HG03558 (cell line): ENCODE data around the gene WHRN.

Experiments
- ATAC-seq: cut with Tn5 transposase; IDR thresholded peaks from one replicate; pipeline ENCODE4 v1.9.1; 2021; ENCODE audit warnings: moderate number of reproducible peaks; ENCODE audit not compliant: unreplicated experiment; ENCODE audit errors: extremely low read depth

WHRN gene

GRCh38 chr9:114405294-114406034 is 99.8 kb downstream of the WHRN start:
- ATAC-seq: no peak

DNA sequence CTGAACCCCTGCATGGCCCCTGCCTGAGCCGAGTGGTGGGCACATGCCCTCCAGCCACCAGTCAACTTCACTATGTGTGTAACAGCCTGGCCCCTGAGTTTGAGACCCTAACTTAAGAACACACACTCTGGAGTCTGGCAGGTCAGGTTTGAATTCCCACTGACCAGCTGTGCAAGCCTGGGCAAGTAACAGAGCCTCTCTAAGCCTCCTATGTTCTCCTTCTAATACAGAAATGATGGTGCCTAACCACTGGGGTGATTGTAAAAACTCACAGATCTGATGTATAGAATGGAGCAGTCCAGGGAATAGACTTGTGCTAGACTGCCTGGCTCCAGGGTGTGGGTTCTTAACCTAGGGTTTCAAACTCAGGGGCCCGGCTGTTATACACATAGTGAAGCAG is 100.7 kb downstream of the WHRN start:
- ATAC-seq: no peak

DNA sequence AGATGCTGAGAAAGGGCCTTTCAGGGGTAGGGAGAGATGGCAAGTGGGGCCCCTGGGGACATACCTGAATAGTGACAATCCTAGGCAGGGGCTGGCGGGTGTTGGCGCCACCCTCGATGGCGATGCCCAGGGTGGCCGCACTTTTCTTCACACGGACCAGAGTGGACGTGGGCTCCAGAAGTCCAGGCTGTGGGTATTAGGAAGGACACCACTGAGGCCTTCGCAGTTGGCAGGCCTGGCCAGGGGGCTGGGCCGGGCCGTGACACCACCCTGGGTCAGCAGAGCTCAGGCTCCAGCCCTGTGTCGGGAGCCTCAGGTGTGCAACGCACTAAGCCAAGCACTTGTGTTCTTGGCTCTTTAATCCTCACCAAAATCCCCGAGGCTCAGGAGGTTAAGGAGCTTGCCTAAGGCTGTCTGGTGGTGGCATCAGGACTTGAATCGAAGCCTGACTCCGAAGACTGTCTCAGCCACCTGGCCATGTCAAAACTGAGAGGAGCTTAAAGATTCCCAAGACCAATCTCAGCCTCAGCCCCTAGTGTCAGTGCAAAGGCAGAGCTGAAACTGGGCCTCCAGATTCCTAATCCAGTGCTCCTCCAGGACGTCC is 102.0 kb downstream of the WHRN start:
- no peak for ATAC-seq

GRCh38 chr9:114401344-114401743 is 103.9 kb downstream of the WHRN start:
- no peak for ATAC-seq

- ATAC-seq: no peak
Observed at GRCh38 chr9:114400772-114401171, 104.5 kb downstream of the WHRN start.

DNA sequence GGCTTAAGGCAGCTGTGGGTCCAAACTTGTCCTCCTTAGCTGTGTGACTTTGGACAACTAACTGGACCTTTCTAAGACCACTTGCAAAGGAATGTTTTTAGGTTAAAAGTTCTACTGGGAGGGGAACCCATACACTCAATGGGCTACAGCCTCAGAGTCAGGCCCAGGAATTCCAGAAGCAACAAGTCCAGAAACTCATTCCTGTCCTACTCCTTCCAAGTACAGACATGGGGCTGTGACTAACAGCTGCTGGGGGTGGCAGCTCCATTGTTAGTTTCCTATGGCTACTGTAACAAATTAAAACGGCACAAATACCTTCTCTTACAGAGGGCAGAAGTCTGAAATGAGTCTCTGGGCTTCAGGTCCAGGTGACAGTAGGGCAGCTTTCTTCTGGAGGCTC is 105.1 kb downstream of the WHRN start:
- no peak for ATAC-seq

DNA sequence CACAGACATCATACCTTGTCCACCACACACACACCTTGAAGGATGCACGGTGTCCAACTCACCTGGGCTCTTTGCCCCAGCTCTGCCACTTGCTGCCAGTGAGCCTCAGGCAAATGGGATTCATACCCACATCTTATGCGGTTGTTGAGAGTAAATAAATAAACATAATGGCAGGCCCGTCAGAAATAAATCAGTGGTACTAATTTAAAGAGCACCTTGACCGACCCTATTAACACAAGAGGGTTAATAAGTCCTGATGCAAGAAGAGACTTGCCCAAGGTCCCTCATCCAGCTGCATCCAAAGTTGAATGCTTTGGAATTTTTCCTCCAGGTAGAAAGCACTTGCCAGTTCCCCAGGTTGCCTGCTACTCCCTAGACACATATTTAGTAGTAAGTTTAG is 105.9 kb downstream of the WHRN start:
- ATAC-seq: no peak

DNA sequence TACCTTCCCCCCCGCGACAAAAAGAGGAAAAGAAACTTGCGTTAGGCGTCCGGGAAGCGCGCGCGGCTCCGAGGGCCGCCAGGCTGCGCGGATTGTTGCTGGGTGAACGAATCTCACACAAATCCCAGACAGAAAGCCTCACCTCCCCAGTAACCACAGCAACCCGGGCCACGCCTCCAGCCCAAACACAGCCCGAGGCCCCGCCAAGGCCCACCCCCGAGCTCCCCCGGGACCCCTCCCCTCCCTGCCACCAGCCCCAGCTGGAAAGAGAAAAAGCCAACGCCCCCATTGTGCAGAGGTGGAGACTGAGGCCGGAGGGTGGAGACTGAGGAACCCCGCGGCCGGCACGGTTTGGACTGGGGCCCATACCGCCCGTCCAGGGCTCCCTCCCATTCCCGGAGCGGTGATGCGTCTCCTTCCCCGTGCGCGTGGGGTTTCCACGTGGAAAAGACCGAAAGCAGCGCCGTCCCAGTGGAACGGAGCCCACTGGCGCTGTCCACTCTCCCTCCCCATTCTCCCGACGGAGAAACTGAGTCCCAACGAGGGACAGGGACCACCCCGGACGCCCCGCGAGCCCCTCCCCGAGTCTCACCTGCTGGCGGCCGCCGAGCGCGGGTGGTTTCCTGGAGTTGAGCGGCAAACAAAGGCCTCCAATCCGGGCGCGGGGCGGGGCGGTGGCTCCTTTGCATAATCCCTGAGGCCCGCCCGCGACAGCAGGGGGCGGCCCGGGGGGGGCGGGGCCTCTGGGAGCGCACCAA is 107.2 kb downstream of the WHRN start:
- ATAC-seq: peak; percentile 61

DNA sequence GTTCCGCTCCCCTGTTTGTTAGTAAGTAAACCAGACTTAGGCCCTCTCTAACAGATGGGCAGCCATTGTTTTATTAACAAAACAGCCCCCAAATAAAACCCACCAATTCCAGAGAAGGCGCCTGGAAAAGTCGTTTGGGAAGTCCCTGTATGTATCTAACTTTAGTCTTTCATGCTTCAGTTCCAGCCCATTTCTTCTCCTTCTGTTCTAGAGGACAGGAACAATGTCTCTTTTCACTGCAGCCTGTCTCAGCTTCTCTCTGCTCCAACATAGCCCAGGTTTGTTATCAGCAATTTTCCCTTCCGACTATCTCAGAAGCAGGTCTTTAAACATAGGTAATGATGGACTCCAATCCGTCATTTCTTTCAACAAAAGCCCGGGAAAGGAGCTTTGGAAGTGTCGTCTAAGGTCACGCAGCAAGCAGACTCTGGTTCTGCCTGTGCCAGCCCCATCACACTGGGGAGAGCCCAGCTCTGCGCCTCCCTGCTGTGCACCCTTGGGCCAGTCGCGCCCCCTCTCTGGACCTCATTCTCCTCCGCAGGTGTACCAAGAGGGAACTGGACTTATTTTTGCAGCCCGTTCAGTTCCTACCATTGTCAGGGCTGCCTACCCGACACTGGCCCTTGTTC is 107.9 kb downstream of the WHRN start:
- ATAC-seq: no peak

DNA sequence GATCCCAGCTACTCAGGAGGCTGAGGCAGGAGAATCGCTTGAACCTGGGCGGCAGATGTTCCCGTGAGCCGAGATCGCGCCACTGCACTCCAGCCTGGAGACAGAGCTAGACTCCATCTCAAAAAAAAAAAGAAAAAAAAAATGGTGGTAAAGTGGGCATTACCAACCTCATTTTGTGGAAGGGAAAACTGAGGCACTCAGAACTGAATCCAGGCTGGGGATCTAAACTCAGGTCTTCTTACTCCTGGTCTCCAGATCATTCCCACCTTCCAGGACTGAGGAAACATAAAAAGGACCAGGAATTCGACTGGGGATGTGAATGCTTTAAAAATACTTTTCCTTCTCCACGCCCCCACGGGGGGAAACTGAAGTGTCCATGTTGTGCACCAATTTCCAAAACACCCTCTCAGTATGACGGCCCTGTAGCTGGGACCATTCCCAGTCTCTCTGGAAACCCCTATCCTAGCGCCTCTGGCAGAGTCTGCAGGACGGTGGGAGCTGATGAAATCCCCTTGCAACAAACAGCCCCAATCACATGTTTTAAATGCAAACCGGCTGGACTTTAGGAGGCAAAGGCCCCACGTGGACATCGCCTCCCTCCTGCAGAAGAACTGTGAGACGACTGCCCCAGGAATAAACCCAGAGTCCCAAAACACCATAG is 108.6 kb downstream of the WHRN start:
- no peak for ATAC-seq

GRCh38 chr9:114395768-114396167 is 109.5 kb downstream of the WHRN start:
- ATAC-seq: no peak

DNA sequence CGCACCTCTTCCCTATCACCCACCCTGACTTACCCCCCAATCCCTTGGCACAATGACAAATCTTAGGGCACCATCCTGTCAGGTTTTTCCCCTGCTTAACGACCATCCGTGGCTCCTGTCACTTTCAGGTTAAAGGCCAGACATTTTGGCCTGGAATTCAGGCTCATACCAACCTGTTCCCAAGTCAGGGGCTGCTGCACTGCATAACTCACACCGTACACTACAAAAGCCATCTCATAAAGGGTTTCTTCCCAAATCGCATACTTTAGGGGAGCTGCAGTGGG is 110.0 kb downstream of the WHRN start:
- no peak for ATAC-seq

DNA sequence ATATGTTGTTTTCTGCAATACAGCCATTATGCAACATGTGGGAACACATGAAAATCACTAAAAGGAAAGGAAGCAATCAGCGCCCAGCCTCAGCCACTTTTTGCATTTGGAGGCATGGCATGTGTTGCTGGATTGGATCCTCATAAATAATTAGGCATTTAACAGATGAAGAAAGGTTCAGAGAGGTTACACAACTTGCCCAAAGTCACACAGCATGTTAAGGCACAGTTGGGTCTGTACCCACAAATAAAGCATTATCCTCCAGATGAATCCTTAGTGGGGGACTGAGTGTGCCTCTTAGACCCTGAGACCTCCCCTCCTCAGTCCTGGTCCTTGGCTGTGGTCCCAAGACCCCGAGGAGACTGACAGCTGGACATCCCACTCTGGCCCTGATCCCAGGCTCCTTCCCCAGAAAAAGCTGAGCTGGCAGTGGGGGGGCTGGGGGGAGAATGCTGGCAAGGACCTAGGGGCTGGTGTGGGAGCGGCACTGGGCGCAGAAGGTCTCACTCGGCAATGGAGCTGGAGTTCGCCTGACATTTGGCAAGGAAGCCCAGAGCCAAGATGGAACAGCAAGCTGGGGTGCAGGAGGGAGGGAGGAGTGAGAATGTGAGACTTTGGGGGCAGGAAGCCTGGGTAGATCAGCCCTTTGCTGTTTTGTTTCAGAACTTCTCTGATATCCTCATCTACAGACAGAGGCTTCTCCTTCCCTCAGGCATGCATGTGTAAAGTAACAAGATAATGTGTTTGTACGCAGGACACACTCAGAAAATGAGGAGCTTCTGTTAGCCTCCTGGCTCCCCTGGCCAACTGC is 110.5 kb downstream of the WHRN start:
- no peak for ATAC-seq

DNA sequence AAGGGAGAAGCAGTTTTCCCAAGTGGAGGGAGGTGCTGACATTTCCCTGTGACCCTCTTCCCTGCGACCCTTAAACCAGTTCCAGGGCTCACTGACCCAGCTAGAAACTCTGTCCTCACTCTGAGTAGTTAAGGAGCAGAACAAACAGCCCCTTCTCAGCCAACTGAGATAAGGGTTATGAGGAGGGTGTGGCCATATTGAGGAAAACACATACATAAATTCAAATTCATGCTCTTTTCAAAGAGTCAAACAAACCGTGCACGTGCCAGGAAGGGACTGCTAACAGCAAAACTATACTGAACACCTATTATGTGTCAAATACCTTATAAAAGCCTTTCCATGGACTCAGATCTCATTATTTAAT is 112.5 kb downstream of the WHRN start:
- no peak for ATAC-seq

DNA sequence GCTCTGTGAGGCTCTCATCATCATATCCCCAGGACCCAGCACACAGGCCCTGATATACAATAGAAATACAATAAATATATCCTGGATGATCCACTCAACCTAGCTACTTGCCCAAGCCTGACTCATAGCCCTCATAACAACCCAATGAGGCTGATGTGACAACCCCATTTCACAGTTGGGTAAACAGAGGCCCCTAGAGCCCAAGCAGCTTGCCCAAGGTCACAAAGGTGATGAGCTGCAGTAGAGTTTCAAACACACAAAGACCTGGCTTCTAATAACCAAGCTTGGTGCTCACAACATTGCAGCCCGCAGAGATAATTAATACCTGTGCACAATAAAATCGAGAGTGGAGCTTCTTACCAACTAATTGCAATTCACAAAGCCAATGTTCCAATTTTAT is 114.3 kb downstream of the WHRN start:
- ATAC-seq: no peak

- no peak for ATAC-seq
Observed at GRCh38 chr9:114389612-114390368, 115.5 kb downstream of the WHRN start.

DNA sequence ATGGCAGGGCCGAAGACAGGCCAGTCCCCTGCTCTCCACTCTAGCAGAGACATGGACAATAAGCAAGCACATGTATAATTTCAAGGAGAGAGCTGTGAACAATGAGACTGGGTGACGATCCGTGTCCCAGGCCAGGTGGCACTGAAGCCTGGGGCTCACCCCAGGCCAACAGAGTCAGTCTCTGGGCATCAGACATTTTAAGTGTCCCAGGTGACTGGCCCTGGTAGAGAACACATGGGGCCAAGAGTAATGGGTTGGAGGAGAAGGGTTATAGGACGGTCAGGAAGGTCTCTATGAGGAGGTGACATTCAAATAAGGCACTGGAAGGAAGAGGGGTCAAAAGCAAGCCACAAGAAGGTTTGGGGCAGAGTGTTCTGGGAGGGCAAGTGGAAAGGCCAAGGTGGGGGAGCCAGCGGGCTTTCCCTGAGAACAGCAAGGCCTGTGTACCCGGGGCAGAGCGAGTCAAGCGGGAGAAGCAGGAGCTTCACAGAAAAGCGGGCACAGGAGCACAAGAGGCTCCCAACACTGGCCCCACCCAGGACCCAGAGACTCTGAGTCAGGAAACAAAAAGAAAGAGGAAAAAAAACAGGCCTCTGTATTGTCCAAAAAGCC is 116.4 kb downstream of the WHRN start:
- ATAC-seq: no peak

GRCh38 chr9:114388357-114388682 is 117.0 kb downstream of the WHRN start:
- ATAC-seq: no peak
